Esophagus squamous epithelium (tissue), 5 donors: ENCODE results near the gene ADRA2A. TPM values are rescaled to one million over a fixed set of nuclear protein-coding genes. Genes with fewer than 3 reads are reported as not detected.

Source experiments
- DNase-seq: peaks from one replicate; lab custom pipeline; 2025; lab: John Stamatoyannopoulos, UW
- H3K27ac ChIP-seq, 4 donors: fragments of 200-600 bp; sonication (generic); one replicate each; pipeline ENCODE4 v1.5.1; 2016 to 2019; ENCODE audit warnings: mild to moderate bottlenecking in 1 of 4
- H3K27me3 ChIP-seq, 4 donors: fragments of 200-600 bp; sonication (generic); 1 replicate in 3 of 4; 2 replicates in 1 of 4; pipeline versions ENCODE4 v1.5.1 to v1.6.0; 2017 to 2021; ENCODE audit warnings: antibody characterized with exemption in 1 of 4
- H3K36me3 ChIP-seq, 3 donors: fragments of 200-600 bp; sonication (generic); one replicate each; pipeline ENCODE4 v1.5.1; 2016 to 2019
- H3K4me1 ChIP-seq, 3 donors: fragments of 200-600 bp; sonication (generic); one replicate each; pipeline ENCODE4 v1.5.1; 2017 to 2019
- H3K4me3 ChIP-seq, 4 donors: fragments of 200-600 bp; sonication (generic); 1 replicate in 3 of 4; 2 replicates in 1 of 4; pipeline ENCODE4 v1.5.1; 2016 to 2019; ENCODE audit warnings: mild to moderate bottlenecking in 2 of 4, moderate library complexity in 1 of 4
- H3K9me3 ChIP-seq, 3 donors: fragments of 200-600 bp; sonication (generic); one replicate each; pipeline ENCODE4 v1.5.1; 2016 to 2019
- CTCF ChIP-seq, 6 experiments: fragments of 450-650 bp in 4 of 6; fragments of 200-600 bp in 2 of 6; sonication (generic) in 2 of 6; IDR thresholded peaks; one replicate each; pipeline ENCODE4 v1.5.1; 2016 to 2019; ENCODE audit warnings: antibody characterized with exemption in 6 of 6, mild to moderate bottlenecking in 4 of 6, moderate library complexity in 4 of 6
- POLR2A ChIP-seq, 4 donors: fragments of 450-650 bp; IDR thresholded peaks; one replicate each; pipeline ENCODE4 v1.6.1; 2017; ENCODE audit warnings: antibody characterized with exemption in 4 of 4, mild to moderate bottlenecking in 4 of 4, moderate library complexity in 3 of 4
- WGBS, 2 donors: methylation state at CpG; one replicate each; pipeline ENCODE4 v1.1.5; 2018; 5-methylcytosine and 5-hydroxymethylcytosine counted together
- intact Hi-C: fragments of 100-400 bp; cut with DNase I; formaldehyde crosslinking; loops from one replicate; pipeline ENCODE4 v1.15.0; 2022
- total RNA-seq, 4 donors: library from RNA; depleted of rRNA; stranded (reverse); fragments of >200 nt; gene quantifications; one replicate each; pipeline ENCODE4 v1.1.0, GENCODE V29; 2016
- donor health status: DM: yes; HTN: yes; CAD: no.

Gene ADRA2A
- total RNA-seq, 4 donors from 2014 or later: 0.38 to 1.1 (median 0.40) TPM; not detected in 1

- 41 to 66% methylated on average over 6 of the region's 12 CpGs for WGBS, 2 donors
- no peak for DNase-seq
- intact Hi-C loops: no loop called here
- Histone ChIP-seq H3K27me3 (peaks cover 0 to 48% (median 3%) of the 10 kb centered on the region in 4 donors), H3K4me3 (no peak overlapping the region), H3K36me3 (no peaks in the 10 kb centered on the region), H3K4me1 (peaks cover 7 to 12% (median 10%) of the 10 kb centered on the region in 3 donors), H3K27ac (no peak overlapping the region), H3K9me3 (no peaks in the 10 kb centered on the region)
- TF ChIP-seq POLR2A (IDR thresholded peaks at IDR 0.05): no peak
Observed at GRCh38 chr10:111082102-111082975, 5.5 kb downstream of the ADRA2A start.

DNA sequence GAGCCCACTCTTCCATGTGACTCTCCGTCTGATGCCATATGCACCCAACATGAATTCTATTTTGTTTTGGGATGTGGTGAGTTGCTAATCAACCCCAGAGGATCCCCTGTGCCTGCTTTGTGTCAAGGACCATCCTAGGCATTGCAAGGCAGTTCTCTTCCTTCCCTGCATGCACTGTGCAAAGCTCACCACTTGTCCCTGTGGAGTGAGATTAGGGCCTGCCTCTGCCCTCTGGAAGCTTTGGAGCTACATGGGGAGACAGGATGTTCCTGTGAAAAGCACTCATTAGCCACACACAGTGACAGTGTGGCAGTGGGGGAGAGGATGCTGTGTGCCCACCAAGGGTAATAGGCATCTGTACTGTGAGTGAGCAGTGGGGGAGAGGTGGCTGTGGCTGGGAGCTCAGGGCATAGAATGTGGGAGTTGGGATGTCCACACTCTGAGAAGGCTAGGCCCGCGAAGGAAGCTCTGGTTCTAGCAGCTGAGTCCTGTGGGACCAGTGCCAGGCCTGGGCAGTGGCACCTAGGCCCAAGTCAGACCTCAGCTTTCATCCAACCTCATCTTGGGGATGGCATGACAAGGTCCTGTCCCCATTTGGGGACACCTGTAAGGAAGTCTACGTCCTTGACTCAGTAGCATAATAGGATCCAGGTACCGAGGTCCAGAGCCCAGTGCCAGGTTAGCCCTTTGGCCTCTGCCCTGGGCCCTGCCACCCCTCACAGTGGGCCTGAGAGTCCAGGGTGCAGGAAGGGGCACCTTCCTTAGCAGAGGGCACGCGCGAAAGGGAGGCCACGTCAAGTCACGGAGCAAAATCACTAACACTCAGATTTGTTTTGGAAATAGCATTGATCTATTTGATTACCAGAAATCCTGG, 6.6 kb downstream of the ADRA2A start:
- Histone ChIP-seq H3K36me3 (no peaks in the 10 kb centered on the region), H3K27ac (no peak overlapping the region), H3K9me3 (no peaks in the 10 kb centered on the region), H3K4me3 (no peak overlapping the region), H3K27me3 (peaks cover 0 to 36% (median 0%) of the 10 kb centered on the region in 4 donors), H3K4me1 (peaks cover 0 to under 1% (median 0%) of the 10 kb centered on the region in 3 donors)
- intact Hi-C loops: no loop called here
- 93 to 96% methylated on average over 9 to 10 of the region's 10 CpGs for WGBS, 2 donors
- no peak for DNase-seq
- TF ChIP-seq CTCF (IDR thresholded peaks at IDR 0.05) (no peak), POLR2A (IDR thresholded peaks at IDR 0.05) (no peak)

- no peaks in the 10 kb centered on the region for H3K9me3 ChIP-seq
- H3K27me3 ChIP-seq: peaks cover 0 to 25% (median 0%) of the 10 kb centered on the region in 4 donors
- H3K36me3 ChIP-seq: no peaks in the 10 kb centered on the region
- no peak overlapping the region for H3K4me3 ChIP-seq
- 80 to 87% methylated on average over 10 to 14 of the region's 14 CpGs for WGBS, 2 donors
- H3K4me1 ChIP-seq: no peaks in the 10 kb centered on the region
- no peak for TF ChIP-seq POLR2A (IDR thresholded peaks at IDR 0.05)
- TF ChIP-seq CTCF (IDR thresholded peaks at IDR 0.05): no peak
- no peak overlapping the region for H3K27ac ChIP-seq
- no peak for DNase-seq
- intact Hi-C loops: no loop called here
Observed at GRCh38 chr10:111084366-111085255, 7.8 kb downstream of the ADRA2A start.

DNA sequence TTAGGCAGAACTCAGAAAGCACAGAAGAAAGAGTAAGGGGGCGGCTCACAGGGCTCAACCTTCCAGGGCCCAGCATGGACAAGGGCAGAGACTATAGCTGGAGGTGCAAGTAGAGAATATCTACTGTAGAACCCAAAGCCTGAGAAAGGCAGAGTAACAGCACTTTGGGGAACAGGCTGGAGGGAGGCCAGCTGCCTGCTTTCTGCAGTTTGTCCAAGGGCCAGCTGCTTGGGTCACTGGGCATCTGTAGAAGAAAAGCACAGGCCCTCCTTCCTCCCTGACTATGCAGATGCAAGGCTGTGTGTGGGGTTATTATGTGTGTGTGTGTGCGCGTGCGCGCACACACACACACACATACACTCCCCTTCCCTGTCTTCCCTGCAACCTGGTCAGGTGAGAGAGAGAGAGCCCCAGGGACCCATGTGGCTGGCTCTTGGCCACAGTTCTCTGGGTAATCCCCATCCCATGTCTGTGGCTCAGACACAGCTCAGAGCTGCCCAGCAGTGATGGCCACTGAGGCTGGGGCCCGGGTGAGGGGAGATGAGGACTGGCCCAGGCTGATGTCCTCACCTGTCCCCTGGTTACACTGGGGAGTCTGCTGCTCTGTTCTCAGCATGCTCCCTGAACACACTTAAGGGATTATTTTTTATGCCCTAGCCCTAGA, 9.0 kb downstream of the ADRA2A start:
- intact Hi-C loops: no loop called here
- Histone ChIP-seq H3K27me3 (peaks cover 0 to 16% (median 0%) of the 10 kb centered on the region in 4 donors), H3K9me3 (no peaks in the 10 kb centered on the region), H3K27ac (no peak overlapping the region), H3K36me3 (no peaks in the 10 kb centered on the region), H3K4me1 (no peaks in the 10 kb centered on the region), H3K4me3 (no peak overlapping the region)
- TF ChIP-seq POLR2A (IDR thresholded peaks at IDR 0.05) (no peak), CTCF (IDR thresholded peaks at IDR 0.05) (no peak)
- DNase-seq: no peak
- 40 to 88% methylated on average over 1 to 5 of the region's 6 CpGs for WGBS, 2 donors
